BLaER1 treated with 17β-estradiol and CSF1 and Interleukin-3, amounts not matched to agents 10 nM and 100 nM (cell line): ENCODE measurements around the gene SLC15A5.

Source experiments
- H3K27ac ChIP-seq, 11 experiments: shearing (Covaris generic); formaldehyde crosslinking; 2 replicates each; pipeline ENCODE4 v1.8.1; 2022
- H3K27me3 ChIP-seq, 11 experiments: shearing (Covaris generic); formaldehyde crosslinking; 2 replicates each; pipeline ENCODE4 v1.8.1; 2022
- H3K36me3 ChIP-seq, 11 experiments: shearing (Covaris generic); formaldehyde crosslinking; 2 replicates each; pipeline ENCODE4 v1.8.1; 2022
- H3K4me1 ChIP-seq, 10 experiments: shearing (Covaris generic); formaldehyde crosslinking; 2 replicates each; pipeline ENCODE4 v1.8.1; 2022
- H3K4me2 ChIP-seq, 11 experiments: shearing (Covaris generic); formaldehyde crosslinking; 2 replicates each; pipeline ENCODE4 v1.8.1; 2022
- H3K4me3 ChIP-seq, 10 experiments: shearing (Covaris generic); formaldehyde crosslinking; 2 replicates each; pipeline ENCODE4 v1.8.1; 2022
- H3K9ac ChIP-seq, 11 experiments: shearing (Covaris generic); formaldehyde crosslinking; 2 replicates each; pipeline ENCODE4 v1.8.1; 2022
- H3K9me3 ChIP-seq, 11 experiments: shearing (Covaris generic); formaldehyde crosslinking; replicated peaks in 1 of 11; 2 replicates each; pipeline ENCODE4 v1.8.1; 2022
- H4K20me1 ChIP-seq, 11 experiments: shearing (Covaris generic); formaldehyde crosslinking; 2 replicates each; pipeline ENCODE4 v1.8.1; 2022
- Cebpa-rat ChIP-seq, 11 experiments: shearing (Covaris generic); IDR thresholded peaks; 2 replicates each; pipeline ENCODE4 v1.8.1; 2022

The SLC15A5 gene

DNA sequence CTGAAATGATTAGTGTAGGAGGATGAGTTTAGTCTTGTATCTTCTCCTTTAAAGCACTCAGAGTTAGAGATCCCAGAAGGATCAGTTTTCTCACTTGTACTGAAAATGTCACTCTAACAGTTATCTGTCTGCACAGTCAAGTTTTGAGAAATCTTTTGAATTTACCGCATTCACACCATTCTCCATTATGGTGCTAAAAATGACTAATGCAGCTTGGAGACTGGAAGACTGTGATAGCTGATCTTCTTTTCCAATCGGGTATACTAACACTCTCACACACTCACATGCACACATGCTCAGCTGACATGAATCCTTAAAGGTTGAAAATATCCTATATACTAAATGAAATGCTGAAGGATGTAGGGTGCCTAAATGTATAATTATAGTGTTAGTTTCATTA, 65.8 kb downstream of the SLC15A5 start:
- H3K27ac ChIP-seq, result no peak overlapping the region
- no peaks in the 10 kb centered on the region for H3K9me3 ChIP-seq
- H3K9ac ChIP-seq, result no peak overlapping the region
- H3K27me3 ChIP-seq, result no peaks in the 10 kb centered on the region
- H3K36me3 ChIP-seq, result no peaks in the 10 kb centered on the region
- H4K20me1 ChIP-seq, result no peaks in the 10 kb centered on the region
- TF ChIP-seq Cebpa-rat (IDR thresholded peaks at IDR 0.05), result no peak
- no peaks in the 10 kb centered on the region for H3K4me1 ChIP-seq
- no peak overlapping the region for H3K4me2 ChIP-seq
- no peak overlapping the region for H3K4me3 ChIP-seq

GRCh38 chr12:16198884-16199283, 78.6 kb downstream of the SLC15A5 start:
- no peak overlapping the region for H3K4me3 ChIP-seq
- TF ChIP-seq Cebpa-rat (IDR thresholded peaks at IDR 0.05), result no peak
- H3K27ac ChIP-seq, result no peak overlapping the region
- no peaks in the 10 kb centered on the region for H4K20me1 ChIP-seq
- H3K9ac ChIP-seq, result no peak overlapping the region
- H3K9me3 ChIP-seq, result peaks cover 6 to 10% (median 8%) of the 10 kb centered on the region in 11 experiments; a peak in 14 of 22 replicates
- H3K27me3 ChIP-seq, result no peaks in the 10 kb centered on the region
- peak overlapping the region in 2 of 11 experiments; percentile 11 to 24; a peak in 2 of 22 replicates for H3K4me2 ChIP-seq
- no peaks in the 10 kb centered on the region for H3K36me3 ChIP-seq
- H3K4me1 ChIP-seq, result peaks cover 0 to 8% (median 3%) of the 10 kb centered on the region in 10 experiments; a peak in 4 of 20 replicates

DNA sequence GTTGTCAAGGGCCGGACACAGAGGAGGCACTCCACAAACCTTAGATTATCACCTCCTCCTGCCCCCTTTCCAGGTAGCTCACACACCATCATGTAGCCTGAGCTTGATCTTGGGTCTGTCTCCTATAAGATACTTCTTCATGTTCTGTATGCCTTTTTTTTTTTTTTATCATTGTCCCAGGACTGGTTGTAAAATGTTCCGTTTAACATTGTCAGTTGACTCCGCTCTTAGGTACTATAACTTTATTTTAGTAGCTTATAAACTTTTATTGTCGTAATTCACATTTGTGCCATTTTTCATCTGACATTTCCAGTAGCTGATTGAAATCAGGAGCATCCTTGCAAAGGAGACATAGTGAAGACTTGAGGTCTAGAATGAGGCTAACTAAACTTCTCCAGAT, 79.9 kb downstream of the SLC15A5 start:
- H3K27ac ChIP-seq, result no peak overlapping the region
- TF ChIP-seq Cebpa-rat (IDR thresholded peaks at IDR 0.05), result no peak
- no peaks in the 10 kb centered on the region for H4K20me1 ChIP-seq
- H3K4me3 ChIP-seq, result no peak overlapping the region
- no peaks in the 10 kb centered on the region for H3K36me3 ChIP-seq
- peaks cover 6 to 10% (median 8%) of the 10 kb centered on the region in 11 experiments; a peak in 14 of 22 replicates for H3K9me3 ChIP-seq
- no peak overlapping the region for H3K4me2 ChIP-seq
- no peaks in the 10 kb centered on the region for H3K27me3 ChIP-seq
- H3K4me1 ChIP-seq, result peaks cover 0 to 8% (median 3%) of the 10 kb centered on the region in 10 experiments; a peak in 4 of 20 replicates
- no peak overlapping the region for H3K9ac ChIP-seq

DNA sequence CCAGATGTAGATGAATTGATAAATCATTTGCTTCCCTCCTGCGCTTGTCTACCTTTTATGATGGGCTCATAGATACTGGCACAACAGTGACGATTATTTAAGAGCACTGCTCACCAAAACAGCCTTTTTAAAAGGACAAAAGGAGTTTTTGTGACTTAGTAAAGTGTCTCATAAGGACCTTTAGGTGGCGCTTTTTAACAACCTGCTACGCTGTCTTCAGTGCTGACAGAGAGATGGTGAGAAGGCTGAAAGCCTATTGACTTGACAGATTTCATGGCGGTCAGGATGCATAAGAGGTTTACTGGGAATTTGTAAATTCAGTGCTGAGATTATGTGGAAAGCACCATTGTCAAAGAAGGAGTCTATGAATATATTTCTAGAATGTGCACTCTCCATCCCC, 87.6 kb downstream of the SLC15A5 start:
- H3K4me2 ChIP-seq, result no peak overlapping the region
- no peaks in the 10 kb centered on the region for H3K9me3 ChIP-seq
- H3K27ac ChIP-seq, result no peak overlapping the region
- H3K36me3 ChIP-seq, result no peaks in the 10 kb centered on the region
- no peak overlapping the region for H3K4me3 ChIP-seq
- no peak overlapping the region for H3K9ac ChIP-seq
- no peaks in the 10 kb centered on the region for H4K20me1 ChIP-seq
- no peak for TF ChIP-seq Cebpa-rat (IDR thresholded peaks at IDR 0.05)
- no peaks in the 10 kb centered on the region for H3K4me1 ChIP-seq
- H3K27me3 ChIP-seq, result no peaks in the 10 kb centered on the region

DNA sequence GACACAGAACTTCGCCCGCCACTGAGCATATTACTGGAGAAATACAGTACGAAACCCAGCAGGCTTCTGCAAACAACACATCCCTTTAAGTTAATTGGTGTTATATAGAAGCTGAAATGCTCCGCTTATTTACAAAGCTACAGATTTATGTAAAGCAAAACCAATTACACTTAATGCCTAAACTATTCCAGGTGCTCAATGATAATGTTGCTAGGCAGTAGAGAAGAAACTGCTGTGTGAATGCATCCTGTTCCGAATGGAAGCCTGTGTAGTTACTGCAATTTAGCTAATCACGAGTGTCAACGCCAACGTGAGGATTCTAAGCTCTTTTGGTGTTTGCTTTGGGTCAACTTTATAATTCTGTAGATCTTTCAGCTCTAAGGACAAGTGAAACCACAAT, 89.8 kb downstream of the SLC15A5 start:
- H3K36me3 ChIP-seq, result no peaks in the 10 kb centered on the region
- no peak overlapping the region for H3K4me2 ChIP-seq
- H3K27me3 ChIP-seq, result no peaks in the 10 kb centered on the region
- no peak overlapping the region for H3K4me3 ChIP-seq
- no peaks in the 10 kb centered on the region for H3K4me1 ChIP-seq
- no peak overlapping the region for H3K9ac ChIP-seq
- no peak for TF ChIP-seq Cebpa-rat (IDR thresholded peaks at IDR 0.05)
- no peak overlapping the region for H3K27ac ChIP-seq
- no peaks in the 10 kb centered on the region for H3K9me3 ChIP-seq
- H4K20me1 ChIP-seq, result no peaks in the 10 kb centered on the region

DNA sequence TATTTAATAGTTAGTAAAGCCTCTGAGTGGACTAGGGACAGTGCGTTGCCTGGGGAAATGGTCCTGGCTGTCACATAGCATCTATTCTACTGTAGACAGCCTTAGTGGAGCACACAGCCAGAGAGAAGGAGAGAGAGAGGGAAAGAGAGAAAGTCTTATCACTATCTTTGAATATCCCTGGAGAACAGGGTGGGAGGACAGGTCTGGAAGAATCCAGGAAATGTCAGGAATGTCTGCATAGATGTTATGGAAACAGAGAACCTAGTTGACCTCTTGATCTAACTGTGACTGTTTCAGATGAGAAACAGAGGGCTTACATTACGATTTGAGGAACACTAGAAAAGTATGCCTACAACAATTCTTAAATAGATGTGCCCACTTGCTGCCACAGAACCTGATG, 92.8 kb downstream of the SLC15A5 start:
- H3K4me2 ChIP-seq, result no peak overlapping the region
- no peak overlapping the region for H3K4me3 ChIP-seq
- H3K27ac ChIP-seq, result no peak overlapping the region
- H3K9me3 ChIP-seq, result no peaks in the 10 kb centered on the region
- no peak for TF ChIP-seq Cebpa-rat (IDR thresholded peaks at IDR 0.05)
- H3K9ac ChIP-seq, result no peak overlapping the region
- H4K20me1 ChIP-seq, result no peaks in the 10 kb centered on the region
- H3K36me3 ChIP-seq, result no peaks in the 10 kb centered on the region
- H3K4me1 ChIP-seq, result no peaks in the 10 kb centered on the region
- H3K27me3 ChIP-seq, result no peaks in the 10 kb centered on the region

DNA sequence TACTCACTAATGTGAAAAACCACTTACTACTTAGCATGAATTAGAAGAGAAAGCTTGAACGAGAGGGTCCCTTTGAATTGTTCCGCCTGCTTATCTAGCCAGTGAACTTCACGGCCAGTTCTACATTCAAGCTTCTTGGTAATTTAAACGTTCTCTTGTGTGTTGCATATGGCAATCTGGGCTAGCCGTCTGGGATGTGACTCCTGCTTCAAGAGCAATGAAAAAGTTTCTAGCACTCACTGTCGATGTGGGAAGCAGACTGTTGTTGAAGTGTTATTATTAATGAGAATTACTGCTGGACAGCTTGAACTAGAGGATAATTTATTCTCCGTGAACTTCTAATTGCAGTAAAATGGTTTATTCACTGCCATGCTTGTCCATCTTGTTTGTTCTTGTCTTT, 93.9 kb downstream of the SLC15A5 start:
- Histone ChIP-seq H4K20me1 (no peaks in the 10 kb centered on the region), H3K27ac (no peak overlapping the region), H3K36me3 (no peaks in the 10 kb centered on the region), H3K9ac (no peak overlapping the region), H3K4me1 (no peaks in the 10 kb centered on the region), H3K9me3 (no peaks in the 10 kb centered on the region), H3K4me2 (no peak overlapping the region), H3K27me3 (no peaks in the 10 kb centered on the region), H3K4me3 (no peak overlapping the region)
- TF ChIP-seq Cebpa-rat (IDR thresholded peaks at IDR 0.05), result no peak

DNA sequence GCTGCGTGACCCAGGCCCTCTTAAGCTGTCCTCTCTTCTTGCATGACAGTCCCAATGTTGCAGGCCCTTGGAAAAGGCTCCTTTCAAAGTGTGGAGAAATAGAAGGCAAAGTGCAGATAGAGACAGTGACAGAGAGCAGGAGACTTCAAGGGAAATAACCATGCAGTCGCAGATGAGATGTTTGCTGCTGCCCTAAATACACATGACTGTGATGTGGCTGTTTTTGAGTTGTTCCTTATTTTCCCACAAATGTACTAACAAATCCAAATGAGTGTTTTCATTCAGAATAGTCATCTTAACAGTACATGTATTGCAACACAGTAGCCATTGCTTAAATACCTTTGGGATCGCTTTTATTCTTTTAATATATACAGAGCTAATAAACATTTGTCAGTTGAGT, 101.6 kb downstream of the SLC15A5 start:
- Histone ChIP-seq H3K4me3 (no peak overlapping the region), H3K27me3 (no peaks in the 10 kb centered on the region), H3K36me3 (no peaks in the 10 kb centered on the region), H3K4me1 (peaks cover 0 to 5% (median 0%) of the 10 kb centered on the region in 10 experiments; a peak in 4 of 20 replicates), H3K9me3 (no peaks in the 10 kb centered on the region), H3K9ac (no peak overlapping the region), H3K4me2 (peak overlapping the region in 5 of 11 experiments; percentile 1 to 17 (median 4); a peak in 2 of 22 replicates), H4K20me1 (no peaks in the 10 kb centered on the region), H3K27ac (no peak overlapping the region)
- TF ChIP-seq Cebpa-rat (IDR thresholded peaks at IDR 0.05), result no peak

DNA sequence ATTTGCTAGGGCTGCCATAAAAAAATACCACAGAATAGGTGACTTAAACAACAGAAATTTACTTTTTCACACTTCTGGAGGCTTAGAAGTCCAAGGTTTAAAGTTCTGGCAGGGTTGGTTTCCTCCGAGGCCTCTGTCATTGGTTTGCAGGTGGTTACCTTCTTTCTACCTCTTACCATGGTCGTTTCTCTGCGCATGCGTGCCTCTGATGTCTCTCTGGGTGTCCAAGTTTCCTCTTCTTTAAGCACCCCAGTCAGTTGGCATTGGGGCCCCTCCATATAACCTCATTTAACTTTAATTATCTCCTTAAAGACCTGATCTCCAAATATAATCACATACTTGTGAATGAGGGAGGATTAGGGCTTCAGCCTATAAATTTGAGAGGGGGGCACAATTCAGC, 103.2 kb downstream of the SLC15A5 start:
- no peak overlapping the region for H3K4me3 ChIP-seq

GRCh38 chr12:16171348-16171747, 106.1 kb downstream of the SLC15A5 start:
- H4K20me1 ChIP-seq, result no peaks in the 10 kb centered on the region
- no peak overlapping the region for H3K4me3 ChIP-seq
- peaks cover 0 to 5% (median 0%) of the 10 kb centered on the region in 10 experiments; a peak in 4 of 20 replicates for H3K4me1 ChIP-seq
- no peaks in the 10 kb centered on the region for H3K27me3 ChIP-seq
- H3K9ac ChIP-seq, result no peak overlapping the region
- no peak overlapping the region for H3K4me2 ChIP-seq
- no peak for TF ChIP-seq Cebpa-rat (IDR thresholded peaks at IDR 0.05)
- no peaks in the 10 kb centered on the region for H3K36me3 ChIP-seq
- no peaks in the 10 kb centered on the region for H3K9me3 ChIP-seq
- H3K27ac ChIP-seq, result no peak overlapping the region

More for the DNA sequence above, 103.2 kb downstream of the SLC15A5 start:
- no peaks in the 10 kb centered on the region for H3K36me3 ChIP-seq
- H3K4me1 ChIP-seq, result peaks cover 0 to 5% (median 0%) of the 10 kb centered on the region in 10 experiments; a peak in 4 of 20 replicates
- no peaks in the 10 kb centered on the region for H3K27me3 ChIP-seq
- H3K9ac ChIP-seq, result no peak overlapping the region
- no peak for TF ChIP-seq Cebpa-rat (IDR thresholded peaks at IDR 0.05)
- no peak overlapping the region for H3K27ac ChIP-seq
- no peaks in the 10 kb centered on the region for H3K9me3 ChIP-seq
- H3K4me2 ChIP-seq, result no peak overlapping the region
- no peaks in the 10 kb centered on the region for H4K20me1 ChIP-seq
